ENCODE data around the gene TXNIP. TPM values are rescaled to one million over a fixed set of nuclear protein-coding genes. Genes with fewer than 3 reads are reported as not detected.
A peak's percentile ranks its signal among the peaks of the same experiment; 100 is the strongest.

Gene TXNIP
- total RNA-seq, 3 donors from 2014 or later: 2,506 to 3,955 (median 3,543) TPM

- Histone ChIP-seq H3K4me3 (no peak overlapping the region), H3K36me3 (no peaks in the 10 kb centered on the region), H3K27ac (no peak overlapping the region), H3K9me3 (no peaks in the 10 kb centered on the region), H3K27me3 (no peaks in the 10 kb centered on the region), H3K4me1 (no peaks in the 10 kb centered on the region)
- TF ChIP-seq POLR2AphosphoS5 (IDR thresholded peaks at IDR 0.05) (no peak), POLR2A (IDR thresholded peaks at IDR 0.05) (no peak), CTCF (IDR thresholded peaks at IDR 0.05) (no peak)
- intact Hi-C loops (cut with DNase I; ENCODE audit: low total_unique reads): no loop called here
- DNase-seq (ENCODE audit: low spot score in 2 of 2): no peak
These were observed 48.8 kb downstream of the TXNIP start for GRCh38 chr1:145947551-145947950.

GRCh38 chr1:145946477-145946986 lies 49.8 kb downstream of the TXNIP start:
- intact Hi-C loops (cut with DNase I; ENCODE audit: low total_unique reads): no loop called here
- Histone ChIP-seq H3K27me3 (no peaks in the 10 kb centered on the region), H3K36me3 (no peaks in the 10 kb centered on the region), H3K4me1 (no peaks in the 10 kb centered on the region), H3K9me3 (no peaks in the 10 kb centered on the region), H3K4me3 (no peak overlapping the region), H3K27ac (no peak overlapping the region)
- DNase-seq (ENCODE audit: low spot score in 2 of 2): no peak
- TF ChIP-seq POLR2A (IDR thresholded peaks at IDR 0.05): no peak
- TF ChIP-seq POLR2AphosphoS5 (IDR thresholded peaks at IDR 0.05): no peak
- no peak for TF ChIP-seq CTCF (IDR thresholded peaks at IDR 0.05)

- no peaks in the 10 kb centered on the region for H3K9me3 ChIP-seq
- no peaks in the 10 kb centered on the region for H3K36me3 ChIP-seq
- no peak for DNase-seq (ENCODE audit: low spot score in 2 of 2)
- no peak overlapping the region for H3K27ac ChIP-seq
- TF ChIP-seq POLR2AphosphoS5 (IDR thresholded peaks at IDR 0.05): no peak
- TF ChIP-seq CTCF (IDR thresholded peaks at IDR 0.05): no peak
- no peak for TF ChIP-seq POLR2A (IDR thresholded peaks at IDR 0.05)
- no peaks in the 10 kb centered on the region for H3K4me1 ChIP-seq
- intact Hi-C loops (cut with DNase I; ENCODE audit: low total_unique reads): no loop called here
- no peak overlapping the region for H3K4me3 ChIP-seq
- no peaks in the 10 kb centered on the region for H3K27me3 ChIP-seq
These were observed 51.8 kb downstream of the TXNIP start for GRCh38 chr1:145944532-145944931.

- H3K9me3 ChIP-seq: no peaks in the 10 kb centered on the region
- intact Hi-C loops (cut with DNase I; ENCODE audit: low total_unique reads): no loop called here
- peak overlapping the region in 1 of 3 donors; percentile 8 for H3K4me3 ChIP-seq
- DNase-seq (ENCODE audit: low spot score in 2 of 2): no peak
- peak overlapping the region; percentile 1 to 45 for H3K27ac ChIP-seq
- no peak for TF ChIP-seq POLR2A (IDR thresholded peaks at IDR 0.05)
- no peak for TF ChIP-seq POLR2AphosphoS5 (IDR thresholded peaks at IDR 0.05)
- no peak for TF ChIP-seq CTCF (IDR thresholded peaks at IDR 0.05)
- H3K4me1 ChIP-seq: no peaks in the 10 kb centered on the region
- no peaks in the 10 kb centered on the region for H3K36me3 ChIP-seq
- no peaks in the 10 kb centered on the region for H3K27me3 ChIP-seq
These were observed 53.5 kb downstream of the TXNIP start for GRCh38 chr1:145942871-145943270.

Other genes with a start within 250 kb of the TXNIP start
- gene RNF115, start 172.5 kb downstream of the TXNIP start, total RNA-seq: 10 to 100 TPM; 24.3 to 28.2 (median 26.1) TPM
- gene POLR3C, start 172.4 kb downstream of the TXNIP start, total RNA-seq: 10 to 100 TPM; 40.5 to 50.3 (median 40.6) TPM
- gene NUDT17, start 150.9 kb downstream of the TXNIP start, total RNA-seq: 1 to 10 TPM; 2.5 to 4.0 (median 3.3) TPM
- gene PIAS3, start 137.5 kb downstream of the TXNIP start, total RNA-seq: 10 to 100 TPM; 14.1 to 53.3 (median 31.8) TPM
- gene ANKRD35, start 110.7 kb downstream of the TXNIP start, total RNA-seq: 10 to 100 TPM in 1 of 3 donors, 1 to 10 TPM in 2; 6.4 to 10.2 (median 7.0) TPM
- gene ITGA10, start 86.5 kb downstream of the TXNIP start, total RNA-seq: 10 to 100 TPM in 2 of 3 donors, 1 to 10 TPM in 1; 3.2 to 74.9 (median 30.2) TPM
- gene PEX11B, start 77.9 kb downstream of the TXNIP start, total RNA-seq: 10 to 100 TPM; 20.3 to 40.1 (median 22.0) TPM
- gene RBM8A, start 69.1 kb downstream of the TXNIP start, total RNA-seq: 100 to 1,000 TPM; 115 to 137 (median 128) TPM
- gene LIX1L, start 38.6 kb downstream of the TXNIP start, total RNA-seq: 10 to 100 TPM; 18.1 to 28.5 (median 21.8) TPM
- gene ANKRD34A, start 32.0 kb downstream of the TXNIP start, total RNA-seq: under 1 TPM; 0.16 to 0.98 (median 0.59) TPM
- gene POLR3GL, start 31.9 kb downstream of the TXNIP start, total RNA-seq: 10 to 100 TPM; 18.0 to 32.8 (median 18.1) TPM
- gene HJV, start 25.2 kb upstream of the TXNIP start, total RNA-seq: not detected
- gene NBPF10, start 148.2 kb upstream of the TXNIP start, total RNA-seq: 1 to 10 TPM; 1.3 to 3.6 (median 3.4) TPM
- gene NOTCH2NLA, start 232.4 kb upstream of the TXNIP start, total RNA-seq: 100 to 1,000 TPM in 1 of 3 donors, 10 to 100 TPM in 2; 74.1 to 101 (median 89.3) TPM

Measured in breast epithelium (tissue), 4 donors.